Endothelial cell of umbilical vein (primary cell): ENCODE data around the gene DENND6A. TPM values are rescaled to one million over a fixed set of nuclear protein-coding genes. Genes with fewer than 3 reads are reported as not detected.

Source experiments
- BruUV-seq: library from RNA; stranded (reverse); fragments of 400-500 nt; replicated peaks from 2 replicates; lab custom pipeline; 2021; lab: Mats Ljungman, UMichigan
- CTCF ChIA-PET: fragments of 300-600, 350-600 bp; sonication (Branson Sonifier 250); formaldehyde crosslinking; loops from one replicate; lab custom pipeline; 2021; ENCODE audit warnings: antibody characterized with exemption, inconsistent platforms; lab: Charles Lee
- POLR2A ChIA-PET: fragments of 300-600, 350-600 bp; sonication (Branson Sonifier 250); formaldehyde crosslinking; loops from one replicate; lab custom pipeline; 2021; ENCODE audit warnings: antibody characterized with exemption, inconsistent platforms; lab: Charles Lee
- DNase-seq: peaks from one replicate; pipeline ENCODE4 v3.0.0-alpha.2; 2011; ENCODE audit warnings: low read depth, low spot score
- FAIRE-seq: peaks from 2 replicates; lab custom pipeline; 2011; peaks lifted over from hg19 to GRCh38; lab: Jason Lieb, UNC
- H2AFZ ChIP-seq: 2 replicates; pipeline ENCODE4 v1.6.0; 2012; ENCODE audit warnings: low read depth, low read length, control low read depth, inconsistent platforms
- H3K27ac ChIP-seq: 2 replicates; pipeline ENCODE4 v1.5.1; 2011; ENCODE audit warnings: low read depth, mild to moderate bottlenecking, control low read depth, low read length, moderate library complexity; ENCODE audit not compliant: insufficient read depth
- H3K27me3 ChIP-seq, 2 experiments: 2 replicates each; pipeline versions ENCODE4 v1.6.0 to v1.6.1; 2011; ENCODE audit warnings: low read length in 2 of 2, mixed read lengths in 1 of 2; ENCODE audit not compliant: control insufficient read depth in 2 of 2, insufficient read depth in 2 of 2
- H3K36me3 ChIP-seq, 2 experiments: 2 replicates in 1 of 2; 3 replicates in 1 of 2; pipeline ENCODE4 v1.5.1; 2011; ENCODE audit warnings: low read length in 2 of 2, mild to moderate bottlenecking in 1 of 2, moderate library complexity in 1 of 2; ENCODE audit not compliant: control insufficient read depth in 2 of 2, insufficient read depth in 2 of 2; ENCODE audit errors: extremely low read depth in 1 of 2
- H3K4me1 ChIP-seq: 3 replicates; pipeline ENCODE4 v1.5.1; 2011; ENCODE audit warnings: mild to moderate bottlenecking, low read length; ENCODE audit not compliant: control insufficient read depth, insufficient read depth; ENCODE audit errors: extremely low read depth
- H3K4me2 ChIP-seq: 2 replicates; pipeline ENCODE4 v1.6.1; 2011; ENCODE audit warnings: low read length, control low read depth, mixed read lengths; ENCODE audit not compliant: insufficient read depth
- H3K4me3 ChIP-seq, 3 experiments: fragments of 200-600 bp in 1 of 3; sonication (generic), shearing (Covaris generic) in 1 of 3; replicated peaks in 1 of 3; 2 replicates each; pipeline ENCODE4 v1.5.1; 2011 to 2016; ENCODE audit warnings: control low read depth in 3 of 3, low read length in 3 of 3, mild to moderate bottlenecking in 2 of 3, inconsistent platforms in 1 of 3, low read depth in 1 of 3, moderate library complexity in 1 of 3; ENCODE audit not compliant: insufficient read depth in 1 of 3
- H3K79me2 ChIP-seq: 2 replicates; pipeline ENCODE4 v1.6.0; 2012; ENCODE audit warnings: low read length, inconsistent platforms; ENCODE audit not compliant: control insufficient read depth, insufficient read depth
- H3K9ac ChIP-seq: replicated peaks from 2 replicates; pipeline ENCODE3; 2011; ENCODE audit warnings: low read length, control low read depth; ENCODE audit not compliant: insufficient read depth; ENCODE audit errors: extremely low read depth
- H3K9me1 ChIP-seq: replicated peaks from 3 replicates; pipeline ENCODE4 v1.6.0; 2011; ENCODE audit warnings: mild to moderate bottlenecking, low read length; ENCODE audit not compliant: control insufficient read depth, insufficient read depth; ENCODE audit errors: extremely low read depth
- H3K9me3 ChIP-seq: replicated peaks from 2 replicates; pipeline ENCODE4 v1.5.1; 2012; ENCODE audit warnings: low read length, inconsistent platforms; ENCODE audit not compliant: control insufficient read depth, insufficient read depth
- H4K20me1 ChIP-seq: replicated peaks from 2 replicates; pipeline ENCODE3; 2011; ENCODE audit warnings: mild to moderate bottlenecking, low read length; ENCODE audit not compliant: control insufficient read depth, insufficient read depth; ENCODE audit errors: extremely low read depth
- EZH2 ChIP-seq: IDR thresholded peaks from 2 replicates; pipeline ENCODE4 v1.6.1; 2012; ENCODE audit warnings: borderline replicate concordance, low read depth, mild to moderate bottlenecking, moderate library complexity, low read length, inconsistent platforms; ENCODE audit not compliant: severe bottlenecking
- FOS ChIP-seq: IDR thresholded peaks from 2 replicates; pipeline ENCODE4 v1.6.1; 2011; ENCODE audit warnings: mild to moderate bottlenecking, low read length, moderate library complexity, borderline replicate concordance; ENCODE audit not compliant: insufficient read depth
- GATA2 ChIP-seq: IDR thresholded peaks from 2 replicates; pipeline ENCODE4 v1.7.0; 2011; ENCODE audit warnings: low read depth, mild to moderate bottlenecking, moderate library complexity, mixed read lengths, low read length; ENCODE audit not compliant: insufficient read length, insufficient read depth
- JUN ChIP-seq: IDR thresholded peaks from 2 replicates; pipeline ENCODE4 v1.6.1; 2011; ENCODE audit warnings: borderline replicate concordance, low read depth; ENCODE audit not compliant: insufficient read length, insufficient read depth
- MYC ChIP-seq: IDR thresholded peaks from one replicate; pipeline ENCODE4 v1.6.1; 2011; ENCODE audit warnings: mild to moderate bottlenecking, low read depth, low read length
- POLR2A ChIP-seq: IDR thresholded peaks from 2 replicates; pipeline ENCODE4 v1.6.1; 2012; ENCODE audit warnings: low read depth, mild to moderate bottlenecking, control low read depth, low read length
- POLR2AphosphoS5 ChIP-seq: IDR thresholded peaks from 2 replicates; pipeline ENCODE4 v1.6.1; 2012; ENCODE audit warnings: low read depth, mild to moderate bottlenecking, control low read depth, low read length, moderate library complexity; ENCODE audit not compliant: insufficient read depth
- dilution Hi-C: fragments of 300-500 bp; cut with MboI; formaldehyde crosslinking; loops from one replicate; pipeline ENCODE4 v1.15.0; 2019; ENCODE audit warnings: low sequenced_read_pairs; ENCODE audit not compliant: extremely low pct_ligation_motif_present
- intact Hi-C: fragments of 100-400 bp; cut with micrococcal nuclease; formaldehyde crosslinking; loops from one replicate; pipeline ENCODE4 v1.10.0; 2022
- polyA plus RNA-seq, 4 experiments: library from polyadenylated mRNA; depleted of rRNA in 3 of 4; stranded (reverse) in 3 of 4; unstranded in 1 of 4; fragments of >200 nt; gene quantifications; 2 replicates each; pipeline versions ENCODE4 v1.2.1 to v1.2.3, GENCODE V29; 2011 to 2012; ENCODE audit warnings: missing spikeins in 1 of 4
- total RNA-seq: library from RNA; stranded (reverse); gene quantifications from 2 replicates; pipeline ENCODE4 v1.2.3, GENCODE V29; 2021
- TF ChIP-seq, protein P1 (sequence below), 2 donors: IDR thresholded peaks; 1 replicate in 1 of 2; 2 replicates in 1 of 2; pipeline ENCODE4 v1.5.1; 2011; ENCODE audit warnings: low read length in 2 of 2, mild to moderate bottlenecking in 2 of 2, moderate library complexity in 2 of 2, control low read depth in 1 of 2, inconsistent platforms in 1 of 2, low read depth in 1 of 2; ENCODE audit not compliant: insufficient read depth in 1 of 2; ENCODE audit errors: extremely low read depth in 1 of 2
- TF ChIP-seq, protein P2 (sequence below): IDR thresholded peaks from 2 replicates; pipeline ENCODE4 v1.6.1; 2011; ENCODE audit not compliant: insufficient read depth, insufficient read length

The DENND6A gene
- total and polyA plus RNA-seq, 2 donors (not counting 3 experiments of a cell fraction or from before 2014, with no cell fraction given) = 12.7 to 25.0 TPM

DNA sequence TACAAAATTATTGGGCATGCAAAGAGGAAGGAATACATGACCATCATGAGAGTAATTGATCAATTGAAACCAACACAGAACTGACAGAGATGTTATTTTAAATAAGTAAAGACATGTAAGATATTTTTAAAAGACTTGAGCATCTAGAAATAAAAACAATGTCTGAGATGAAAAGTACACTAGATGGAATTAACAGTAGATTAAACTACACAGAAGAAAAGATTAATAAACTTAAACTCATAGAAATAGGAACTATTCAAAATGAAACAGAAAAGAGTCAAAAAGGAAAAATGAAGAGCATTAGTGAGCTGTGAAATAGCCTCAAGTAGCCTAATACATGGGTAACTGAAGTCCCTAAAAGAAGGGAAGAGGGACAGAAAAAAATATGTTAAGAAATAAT lies 87.2 kb downstream of the DENND6A start:
- POLR2A ChIA-PET = no interaction called here
- CTCF ChIA-PET = no interaction called here
- Histone ChIP-seq H3K27ac (no peak overlapping the region), H3K4me3 (no peak overlapping the region), H3K9me1 (no peaks in the 10 kb centered on the region), H4K20me1 (no peaks in the 10 kb centered on the region), H2AFZ (no peak overlapping the region), H3K4me1 (no peaks in the 10 kb centered on the region), H3K9me3 (no peaks in the 10 kb centered on the region), H3K36me3 (no peaks in the 10 kb centered on the region), H3K27me3 (no peaks in the 10 kb centered on the region), H3K9ac (no peak overlapping the region), H3K4me2 (no peak overlapping the region), H3K79me2 (no peaks in the 10 kb centered on the region)
- FAIRE-seq (no peak), DNase-seq (no peak)
- BruUV-seq = no TSS peak
- no peak for TF ChIP-seq JUN
- no peak for TF ChIP-seq POLR2AphosphoS5
- no peak for TF ChIP-seq FOS
- no peak for TF ChIP-seq GATA2
- no peak for TF ChIP-seq MYC
- TF ChIP-seq, protein P1, sequence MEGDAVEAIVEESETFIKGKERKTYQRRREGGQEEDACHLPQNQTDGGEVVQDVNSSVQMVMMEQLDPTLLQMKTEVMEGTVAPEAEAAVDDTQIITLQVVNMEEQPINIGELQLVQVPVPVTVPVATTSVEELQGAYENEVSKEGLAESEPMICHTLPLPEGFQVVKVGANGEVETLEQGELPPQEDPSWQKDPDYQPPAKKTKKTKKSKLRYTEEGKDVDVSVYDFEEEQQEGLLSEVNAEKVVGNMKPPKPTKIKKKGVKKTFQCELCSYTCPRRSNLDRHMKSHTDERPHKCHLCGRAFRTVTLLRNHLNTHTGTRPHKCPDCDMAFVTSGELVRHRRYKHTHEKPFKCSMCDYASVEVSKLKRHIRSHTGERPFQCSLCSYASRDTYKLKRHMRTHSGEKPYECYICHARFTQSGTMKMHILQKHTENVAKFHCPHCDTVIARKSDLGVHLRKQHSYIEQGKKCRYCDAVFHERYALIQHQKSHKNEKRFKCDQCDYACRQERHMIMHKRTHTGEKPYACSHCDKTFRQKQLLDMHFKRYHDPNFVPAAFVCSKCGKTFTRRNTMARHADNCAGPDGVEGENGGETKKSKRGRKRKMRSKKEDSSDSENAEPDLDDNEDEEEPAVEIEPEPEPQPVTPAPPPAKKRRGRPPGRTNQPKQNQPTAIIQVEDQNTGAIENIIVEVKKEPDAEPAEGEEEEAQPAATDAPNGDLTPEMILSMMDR (IDR thresholded peaks at IDR 0.05; ENCODE audit: extremely low read depth in 1 of 2, insufficient read depth in 1 of 2, low read depth in 1 of 2, low read length in 2 of 2) = no peak
- TF ChIP-seq, protein P2, sequence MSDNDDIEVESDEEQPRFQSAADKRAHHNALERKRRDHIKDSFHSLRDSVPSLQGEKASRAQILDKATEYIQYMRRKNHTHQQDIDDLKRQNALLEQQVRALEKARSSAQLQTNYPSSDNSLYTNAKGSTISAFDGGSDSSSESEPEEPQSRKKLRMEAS = no peak
- TF ChIP-seq POLR2A = no peak
- no peak for TF ChIP-seq EZH2
- intact Hi-C loops = no loop called here
- dilution Hi-C loops = no loop called here
